Activated CD8-positive, alpha-beta memory T cell treated with anti-CD3 and anti-CD28 coated beads for 1 hour (primary cell): Measurements from ENCODE around the gene GNB1.

Experiments used
- DNase-seq, 2 donors: peaks; one replicate each; pipeline ENCODE4 v3.0.0-alpha.2; 2020; ENCODE audit warnings: low read depth in 1 of 2; ENCODE audit errors: extremely low read depth in 1 of 2

GNB1 gene

DNA sequence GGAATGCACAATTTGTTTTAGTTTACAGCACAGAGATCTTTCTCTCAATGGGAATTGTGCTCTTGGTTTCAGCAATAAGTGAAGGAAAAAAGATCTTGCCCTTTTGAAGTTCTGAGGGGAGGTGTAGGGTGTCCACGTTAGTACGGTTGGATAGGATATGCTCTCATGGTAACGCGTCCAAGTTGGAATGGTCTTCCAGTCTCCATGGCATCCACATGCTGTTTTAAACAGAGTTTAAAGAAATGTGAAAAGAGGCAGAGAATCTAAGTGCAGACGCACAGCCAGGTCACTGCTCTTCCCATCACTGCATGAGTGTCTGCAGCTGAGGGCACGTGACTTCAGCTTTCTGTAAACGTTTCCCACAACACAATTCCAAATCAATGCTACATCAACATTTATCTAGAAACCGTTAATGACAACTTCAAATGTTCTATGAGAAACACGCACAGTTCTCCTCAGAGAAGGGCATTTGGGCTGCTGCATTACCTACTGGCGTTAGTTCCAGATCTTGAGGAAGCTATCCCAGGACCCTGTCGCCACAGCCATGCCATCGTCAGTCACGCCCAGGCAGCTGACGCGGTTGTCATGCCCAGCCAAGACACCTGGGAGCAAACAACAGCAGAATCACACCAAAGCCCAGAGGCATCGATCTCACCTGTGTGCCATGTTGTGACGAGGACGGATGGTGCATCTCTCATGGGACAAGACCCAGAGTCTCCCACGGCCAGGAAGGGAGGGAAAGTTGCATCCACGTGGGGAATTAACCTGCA, 103.9 kb downstream of the GNB1 start:
- no peak for DNase-seq

DNA sequence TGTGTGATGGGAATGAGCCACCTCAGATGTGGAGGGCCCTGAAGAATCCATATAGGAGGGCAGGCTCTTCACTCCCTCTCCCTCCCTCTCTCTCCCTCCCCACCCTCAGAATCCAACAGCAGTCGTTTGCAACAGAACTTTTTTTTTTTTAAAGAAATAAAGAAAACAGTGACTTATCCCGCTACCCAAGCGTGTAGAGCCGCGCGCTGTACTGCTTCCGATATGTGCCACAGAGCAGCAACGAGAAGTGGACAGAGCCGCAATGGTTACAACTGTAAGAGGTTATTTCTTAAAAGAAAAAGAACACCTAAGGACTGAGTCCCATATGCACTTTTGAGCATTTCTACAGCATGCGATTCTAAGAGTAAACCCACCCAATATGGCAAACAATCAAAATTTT, 105.2 kb downstream of the GNB1 start:
- no peak for DNase-seq

DNA sequence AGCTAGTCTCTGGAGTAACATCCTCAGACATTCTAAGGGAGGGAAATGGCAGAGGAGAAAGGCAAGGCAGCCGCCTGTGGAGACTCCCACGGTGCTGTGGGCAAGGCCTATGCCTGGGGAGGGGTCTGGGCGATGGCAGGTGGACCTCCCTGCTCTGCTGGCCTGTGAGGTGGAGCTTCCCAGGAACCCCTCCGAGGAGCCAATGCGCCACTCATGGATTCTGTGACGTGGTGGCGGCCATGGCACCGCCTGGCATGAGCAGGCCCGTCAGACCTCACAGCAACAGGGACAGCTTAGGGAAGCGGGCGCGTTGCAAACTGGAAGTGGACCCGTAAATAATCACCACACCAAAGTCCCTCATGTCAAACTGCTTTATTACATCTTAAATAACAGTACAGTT, 106.0 kb downstream of the GNB1 start:
- no peak for DNase-seq

DNA sequence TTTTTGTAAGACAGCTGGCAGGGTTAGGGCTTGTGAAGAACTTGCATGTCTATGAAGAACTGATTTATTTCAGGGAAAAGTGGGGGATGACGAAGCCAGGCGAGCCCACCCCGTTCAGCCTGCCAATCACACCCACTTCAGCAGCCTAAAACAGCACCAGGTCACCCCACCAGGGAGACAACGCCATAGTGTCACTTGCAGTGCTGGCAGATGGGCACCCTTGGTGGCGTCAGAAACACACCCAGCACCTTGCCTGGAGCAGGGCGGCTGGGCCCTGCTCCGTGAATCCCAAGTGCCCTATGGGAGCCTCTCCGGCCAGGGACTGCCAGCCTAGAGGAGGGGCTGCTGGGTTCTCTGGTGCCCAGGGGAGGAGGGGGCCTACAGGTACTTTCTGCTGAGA, 107.6 kb downstream of the GNB1 start:
- no peak for DNase-seq

DNA sequence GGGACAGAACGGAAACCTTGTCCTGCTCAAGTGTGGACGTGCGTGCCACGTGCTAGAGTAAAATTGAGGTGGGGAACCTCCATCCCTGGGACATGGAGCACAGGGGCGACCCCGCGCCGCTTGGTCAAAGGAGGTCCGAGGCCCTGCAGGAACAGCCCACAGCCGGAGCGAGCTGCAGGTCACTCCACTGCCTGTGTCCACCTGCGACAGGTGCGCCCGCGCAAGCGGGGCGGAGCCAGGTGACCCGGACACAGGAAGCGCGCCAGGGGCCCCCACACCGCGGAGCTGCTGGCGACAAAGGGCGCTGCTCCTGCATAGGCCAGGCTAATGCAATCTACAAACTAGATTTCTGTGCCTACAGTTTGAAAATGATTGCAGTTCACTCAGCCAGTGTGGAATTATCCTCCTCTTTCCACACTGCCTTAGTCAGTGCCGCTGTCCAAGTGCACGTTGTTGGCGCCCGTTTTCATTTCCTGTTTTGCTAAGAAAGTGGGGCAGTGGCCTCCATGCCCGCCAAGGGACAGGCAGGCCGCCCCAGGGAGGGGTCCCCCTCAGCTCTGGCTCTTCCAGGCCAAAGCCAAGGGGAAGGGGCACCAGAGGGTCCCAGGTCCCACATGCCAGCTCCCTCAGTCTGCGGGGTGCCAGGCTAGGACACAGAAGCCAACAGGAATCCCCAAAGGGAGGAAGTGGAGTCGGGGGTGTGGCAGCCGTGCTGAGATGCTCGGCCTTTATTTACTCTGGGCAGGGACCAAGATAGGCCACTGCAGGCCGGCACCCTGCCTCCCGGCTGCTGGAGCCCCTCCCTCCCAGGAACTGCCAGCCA, 108.3 kb downstream of the GNB1 start:
- no peak for DNase-seq

DNA sequence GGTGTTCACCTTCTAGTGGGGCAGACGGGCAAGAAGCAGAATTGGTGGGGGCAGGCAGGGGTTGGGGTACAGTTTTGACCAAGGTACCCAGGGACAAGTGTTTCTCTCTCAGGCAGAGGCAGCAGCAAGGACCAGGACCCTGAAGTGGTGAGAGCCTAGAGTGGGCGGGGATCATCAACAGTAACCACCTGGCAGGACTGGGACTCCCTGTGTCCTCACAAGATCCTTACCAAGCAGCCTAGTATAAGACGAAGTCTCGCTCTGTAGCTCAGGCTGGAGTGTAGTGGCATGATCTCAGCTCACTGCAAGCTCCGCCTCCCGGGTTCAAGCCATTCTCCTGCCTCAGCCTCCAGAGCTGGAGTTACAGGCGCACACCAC, 109.4 kb downstream of the GNB1 start:
- DNase-seq, result no peak

DNA sequence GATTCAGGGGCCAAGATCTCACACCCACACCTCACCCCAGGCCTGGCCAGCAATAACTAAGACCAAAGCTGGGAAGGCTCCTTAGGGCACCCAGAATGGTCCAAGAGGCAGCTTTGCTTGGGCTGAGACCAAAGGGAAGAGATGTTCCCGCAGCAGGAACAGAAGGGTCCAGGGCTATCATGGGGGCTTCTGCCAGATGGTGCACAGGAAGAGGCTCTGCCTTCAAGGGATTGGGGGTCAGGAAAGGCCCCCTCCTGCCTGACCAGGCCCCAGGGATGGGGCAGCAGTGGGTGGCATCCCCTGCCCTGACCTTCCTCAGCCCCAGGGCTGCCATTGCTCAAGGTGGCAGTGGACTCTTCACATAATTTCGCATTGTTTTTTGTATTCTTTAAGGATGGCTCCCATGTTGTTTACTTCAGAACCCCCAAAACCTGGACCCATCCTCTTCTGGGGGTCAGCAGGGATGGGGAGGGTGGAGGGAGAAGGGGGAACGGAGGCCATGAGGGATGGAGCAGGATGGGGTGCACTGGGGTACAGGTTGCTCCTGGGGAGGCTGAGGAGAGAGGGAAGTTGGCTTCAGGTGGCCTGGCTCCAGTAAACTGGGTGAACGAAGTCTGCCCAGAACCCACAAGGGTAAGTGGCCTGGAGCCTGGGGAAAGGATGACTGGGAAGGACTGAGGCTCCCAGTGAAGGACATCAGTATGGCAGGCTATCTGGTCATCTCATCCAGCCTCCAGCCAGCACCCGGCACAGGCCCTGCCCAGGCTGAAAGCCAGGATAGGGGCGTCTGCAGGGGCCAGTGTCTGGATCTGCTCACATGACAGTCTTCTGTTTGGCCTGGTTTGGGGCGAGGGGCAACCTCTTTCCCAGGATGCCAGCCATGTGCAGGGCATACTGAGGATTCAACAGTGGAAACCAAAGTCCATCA, 110.0 kb downstream of the GNB1 start:
- no peak for DNase-seq

DNA sequence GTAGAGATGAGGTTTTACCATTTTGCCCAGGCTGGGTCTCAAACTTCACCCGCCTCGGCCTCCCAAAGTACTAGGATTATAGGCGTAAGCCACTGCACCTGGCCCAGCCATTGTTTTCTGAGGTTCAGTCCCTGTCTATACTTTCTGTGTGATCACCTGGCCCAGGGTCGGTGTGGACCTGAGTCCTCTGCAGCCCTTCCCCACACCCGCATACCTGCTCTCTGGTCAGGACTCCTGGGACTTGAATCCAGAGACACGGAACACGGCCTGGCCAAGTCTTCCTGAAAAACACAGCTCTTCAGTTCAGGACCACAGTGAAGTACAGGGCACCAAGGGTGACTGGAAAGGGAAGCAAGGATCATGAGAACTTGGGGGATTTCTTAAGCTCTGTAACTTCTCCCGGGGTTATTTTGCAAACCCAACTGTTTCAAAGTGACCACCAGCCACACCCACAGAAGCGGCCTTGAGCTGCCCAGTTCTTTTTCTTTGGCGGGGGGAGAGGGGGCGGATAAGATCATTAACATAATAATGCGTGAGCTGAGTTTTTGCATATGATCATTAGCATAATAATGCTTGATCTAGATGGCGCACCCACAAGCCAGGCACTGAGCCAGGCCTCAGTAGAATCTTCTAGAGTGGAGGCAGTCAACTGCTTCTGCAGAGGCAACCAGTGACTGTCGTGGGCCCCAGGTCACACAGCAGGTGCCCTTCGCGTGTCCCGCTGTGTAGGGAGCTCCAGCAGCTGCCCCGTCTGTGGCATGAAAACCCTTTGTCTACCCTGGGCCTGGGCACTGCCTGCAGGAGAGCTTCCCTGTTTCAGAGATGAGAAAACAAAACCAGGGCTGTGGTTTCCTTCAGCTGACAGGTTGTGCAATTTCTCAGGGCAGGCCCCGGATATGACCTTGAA, 110.9 kb downstream of the GNB1 start:
- DNase-seq, result peak in 1 of 2 donors; percentile 31

DNA sequence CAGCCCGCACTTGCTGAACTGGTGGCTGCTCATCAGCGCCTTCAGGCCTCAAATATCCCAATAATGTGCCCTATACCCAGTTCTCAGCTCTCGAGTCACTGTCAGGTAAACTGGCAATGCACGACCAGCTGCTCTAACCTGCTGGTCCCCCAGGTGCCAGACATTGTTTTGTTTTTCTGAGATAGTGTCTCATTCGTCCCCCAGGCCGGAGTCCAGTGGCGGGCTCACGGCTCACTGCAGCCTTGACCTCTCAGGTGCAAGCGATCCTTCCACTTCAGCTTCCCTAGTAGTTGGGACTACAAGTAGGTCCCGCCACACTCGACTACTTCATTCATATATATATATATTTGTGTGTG, 111.6 kb downstream of the GNB1 start:
- no peak for DNase-seq

DNA sequence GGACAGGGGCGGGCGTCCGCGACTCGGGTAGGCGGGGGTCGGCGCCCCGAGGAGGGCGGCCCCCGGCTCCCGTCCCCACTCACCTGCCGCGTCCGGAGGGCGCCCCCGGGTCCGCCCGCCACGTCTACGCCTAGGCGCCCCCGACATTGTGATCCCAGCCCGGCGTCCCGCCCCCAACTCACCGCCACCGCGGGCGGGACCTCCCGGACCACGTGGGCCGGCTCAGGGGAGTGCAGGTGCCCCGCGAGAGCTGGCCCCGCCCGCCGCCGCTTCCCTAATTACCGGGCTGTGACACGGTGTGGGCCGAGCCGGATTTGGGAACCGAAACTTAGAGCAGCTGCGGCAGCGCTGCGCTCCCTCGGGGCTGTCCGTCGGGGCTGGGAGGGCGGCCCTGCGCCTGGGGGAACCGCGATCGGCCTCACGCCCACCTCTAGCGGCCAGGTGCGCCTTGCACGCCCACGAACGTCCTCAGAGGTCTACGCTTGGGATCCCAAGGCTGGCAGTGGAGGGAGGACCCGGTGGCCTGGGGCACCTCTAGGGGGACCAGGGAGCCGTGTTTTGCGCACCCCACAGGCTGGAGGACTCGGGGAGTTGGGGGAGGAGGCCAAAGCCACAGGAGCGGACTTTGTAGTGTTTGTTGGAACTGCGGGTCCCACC, 112.1 kb downstream of the GNB1 start:
- DNase-seq, result peak in 1 of 2 donors; percentile 61

DNA sequence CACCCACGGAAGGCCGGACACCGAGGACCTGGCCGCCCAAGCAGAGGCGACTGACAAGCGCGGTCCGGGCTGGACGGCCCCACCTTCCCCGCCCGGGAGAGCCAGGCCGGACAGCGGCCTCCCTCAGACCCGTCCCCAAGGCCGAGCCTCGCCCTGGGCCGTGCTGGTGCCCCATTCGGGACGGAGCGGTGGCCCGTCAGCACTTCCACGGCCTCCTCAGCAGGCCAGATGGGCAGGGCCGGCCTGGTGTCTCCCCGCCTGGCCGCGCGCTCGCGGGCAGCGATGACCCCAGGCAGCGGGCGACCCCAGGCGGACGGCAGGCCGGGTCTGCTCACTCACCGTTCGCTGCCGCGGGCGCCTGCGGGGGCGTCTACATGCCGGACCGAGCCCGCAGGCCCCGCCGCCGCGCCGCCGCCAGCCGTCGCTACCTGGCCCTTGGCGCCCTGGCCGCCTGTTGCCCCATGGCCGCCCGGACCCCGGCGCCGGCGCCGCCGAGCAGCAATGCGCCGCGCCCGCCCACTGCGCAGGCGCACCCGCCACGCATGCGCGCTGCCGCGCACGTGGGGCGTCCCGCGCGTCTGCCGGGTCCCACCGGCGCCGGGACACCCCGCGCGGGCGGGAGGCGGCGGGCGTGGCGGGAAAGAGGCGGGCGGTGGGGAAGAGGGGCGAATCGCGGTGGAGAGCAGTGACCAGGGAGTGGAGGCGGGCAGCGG, 112.8 kb downstream of the GNB1 start, which contains the start of gene NADK:
TSS of gene NADK (minus strand) at position 521 of the 713 bp plus-strand sequence. CDS start 13,064 bp downstream, outside the sequence.
- peak in 1 of 2 donors; percentile 62 for DNase-seq

DNA sequence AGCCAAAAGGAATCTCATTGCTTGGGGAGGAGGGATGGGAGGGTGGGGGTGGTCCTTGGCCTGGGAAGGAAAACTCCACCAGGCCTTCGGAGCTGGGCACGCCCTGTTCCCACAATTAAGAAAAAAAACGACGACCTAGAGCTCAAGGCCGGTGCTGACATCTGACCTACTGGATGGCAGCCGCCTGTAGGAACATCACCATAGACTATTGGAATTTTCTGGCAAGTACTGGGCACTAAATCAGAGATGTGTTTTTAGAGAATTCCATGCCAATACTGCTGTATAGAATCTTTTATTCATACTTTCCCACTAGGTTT, 113.3 kb downstream of the GNB1 start:
- DNase-seq, result no peak

DNA sequence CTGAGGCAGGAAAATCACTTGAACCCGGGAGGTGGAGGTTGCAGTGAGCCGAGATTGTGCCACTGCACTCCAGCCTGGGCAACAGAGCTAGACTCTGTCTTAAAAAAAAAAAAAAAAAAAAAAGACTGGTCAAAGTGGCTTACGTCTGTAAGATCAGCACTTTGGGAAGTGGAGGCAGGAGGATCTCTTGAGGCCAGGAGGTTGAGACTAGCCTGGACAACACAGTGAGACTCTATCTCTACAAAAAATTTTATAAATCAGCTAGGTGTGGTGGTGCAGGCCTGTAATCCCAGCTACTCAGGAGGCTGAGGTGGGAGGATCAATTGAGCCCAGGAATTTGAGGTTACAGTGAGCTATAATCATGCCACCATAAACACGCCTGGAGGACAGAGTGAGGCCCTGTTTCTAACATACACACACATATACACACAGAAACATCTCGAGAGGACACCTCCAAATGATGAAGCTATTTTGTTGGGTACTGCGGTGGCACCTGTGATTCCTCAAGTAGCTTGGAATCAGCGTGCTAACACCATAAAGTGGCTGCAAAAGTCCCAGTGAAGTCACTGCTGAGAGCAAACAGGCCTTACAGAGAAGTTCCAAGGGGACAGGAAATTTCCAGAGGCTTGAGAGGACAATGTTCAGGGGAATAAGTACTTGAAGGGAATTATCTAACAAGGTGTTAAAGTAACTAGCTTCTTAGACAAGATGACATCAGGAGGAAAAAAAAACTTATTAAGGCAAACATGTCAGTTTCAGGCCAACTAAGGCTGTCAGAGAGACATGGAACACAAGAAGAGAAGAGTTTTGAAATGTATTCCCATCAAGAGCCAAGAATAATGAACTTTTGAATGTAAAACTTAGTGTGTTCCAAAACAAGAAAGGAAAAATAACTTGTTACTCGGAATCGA, 114.0 kb downstream of the GNB1 start:
- DNase-seq, result no peak

DNA sequence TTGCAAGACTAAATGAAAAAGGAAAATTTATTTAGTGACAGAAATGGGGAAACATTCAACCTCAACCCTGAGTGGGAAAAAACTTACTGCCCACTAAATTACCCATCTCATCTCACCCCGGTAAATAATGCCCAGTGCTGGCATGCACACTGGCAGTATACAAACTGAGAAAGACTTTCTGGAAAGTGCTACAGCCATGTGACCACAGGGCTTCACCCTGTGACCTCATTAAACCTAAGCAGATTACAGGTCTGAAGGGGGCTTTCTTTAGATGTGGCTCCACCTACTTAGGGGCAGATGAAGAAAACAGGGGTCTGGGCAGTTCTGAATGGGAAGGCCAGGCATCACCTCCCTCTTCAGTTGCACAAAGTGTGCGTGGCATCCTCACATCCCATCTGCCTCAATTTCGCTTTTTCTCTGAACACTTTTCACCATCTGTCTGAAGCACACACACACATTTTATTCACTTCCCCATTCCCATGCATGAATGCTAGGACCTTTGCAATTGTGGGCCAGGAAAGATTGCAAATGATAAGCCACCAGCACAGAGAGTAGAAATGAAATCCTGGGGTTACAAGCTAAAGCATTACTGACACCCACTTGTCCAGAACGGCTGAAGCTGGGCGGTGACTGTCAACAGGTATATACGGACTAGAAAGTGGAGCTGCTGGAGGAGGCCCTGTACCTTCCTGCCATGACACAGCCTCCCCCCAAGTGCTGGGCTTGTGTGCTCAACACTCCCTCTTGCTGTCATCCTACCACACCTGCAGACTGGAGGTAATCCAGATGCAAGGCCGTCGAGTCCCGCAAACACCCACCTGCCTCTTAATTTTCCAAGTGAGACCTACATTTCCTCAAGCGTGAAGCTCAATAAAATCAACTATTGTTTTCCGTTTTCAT, 115.3 kb downstream of the GNB1 start:
- no peak for DNase-seq

DNA sequence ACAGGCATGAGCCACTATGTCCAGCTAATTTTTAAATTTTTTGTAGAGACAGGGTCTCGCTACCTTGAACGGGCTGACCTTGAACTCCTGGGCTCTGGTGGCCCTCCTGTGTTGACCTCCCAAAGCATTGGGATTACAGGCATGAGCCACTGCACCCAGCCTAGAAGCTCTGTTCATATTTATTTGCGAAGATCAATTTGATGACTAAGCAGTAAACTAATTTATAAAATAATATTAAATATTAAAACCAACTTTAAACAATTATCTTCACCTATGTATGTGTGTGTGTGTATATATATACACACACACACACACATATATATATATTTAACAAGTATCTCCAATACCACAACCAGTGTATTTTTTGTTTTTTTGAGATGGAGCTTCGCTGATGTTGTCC, 117.0 kb downstream of the GNB1 start:
- DNase-seq, result no peak

DNA sequence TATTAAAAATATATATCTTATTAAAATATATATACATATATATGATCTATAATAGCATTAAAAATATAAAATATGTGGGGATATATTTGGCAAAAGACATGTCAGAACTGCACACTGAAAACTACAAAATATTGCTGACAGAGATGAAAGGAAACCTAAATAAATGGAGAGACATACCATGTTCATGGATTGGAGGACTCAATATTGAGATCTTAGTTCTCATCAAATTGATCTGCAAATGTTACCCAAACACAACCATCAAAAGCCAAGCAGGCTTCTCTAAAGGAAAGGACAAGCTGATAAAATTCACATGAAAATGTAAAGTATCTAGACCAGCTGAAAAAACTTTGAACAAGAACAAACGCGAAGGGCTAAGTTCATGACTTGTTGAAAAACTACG, 119.8 kb downstream of the GNB1 start:
- no peak for DNase-seq

DNA sequence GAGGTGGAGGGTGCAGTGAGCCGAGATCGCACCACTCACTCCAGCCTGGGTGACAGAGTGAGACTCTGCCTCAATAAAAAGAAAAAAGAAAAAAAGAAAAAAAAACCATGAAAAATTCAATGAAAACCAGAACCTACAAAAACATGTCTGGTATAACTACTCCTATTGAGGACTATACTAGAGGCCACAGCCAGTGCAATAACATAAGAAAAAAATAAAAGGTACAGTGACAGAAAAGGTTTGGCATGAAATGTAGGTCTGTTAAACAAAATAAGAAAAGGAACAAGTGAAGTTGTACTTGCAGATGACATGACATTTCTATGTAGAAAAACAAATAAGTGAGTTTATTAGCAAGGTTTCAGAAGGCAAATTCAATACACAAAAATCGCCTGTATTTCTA, 120.8 kb downstream of the GNB1 start:
- no peak for DNase-seq
